Measurements from ENCODE around the gene KIF26B.

DNA sequence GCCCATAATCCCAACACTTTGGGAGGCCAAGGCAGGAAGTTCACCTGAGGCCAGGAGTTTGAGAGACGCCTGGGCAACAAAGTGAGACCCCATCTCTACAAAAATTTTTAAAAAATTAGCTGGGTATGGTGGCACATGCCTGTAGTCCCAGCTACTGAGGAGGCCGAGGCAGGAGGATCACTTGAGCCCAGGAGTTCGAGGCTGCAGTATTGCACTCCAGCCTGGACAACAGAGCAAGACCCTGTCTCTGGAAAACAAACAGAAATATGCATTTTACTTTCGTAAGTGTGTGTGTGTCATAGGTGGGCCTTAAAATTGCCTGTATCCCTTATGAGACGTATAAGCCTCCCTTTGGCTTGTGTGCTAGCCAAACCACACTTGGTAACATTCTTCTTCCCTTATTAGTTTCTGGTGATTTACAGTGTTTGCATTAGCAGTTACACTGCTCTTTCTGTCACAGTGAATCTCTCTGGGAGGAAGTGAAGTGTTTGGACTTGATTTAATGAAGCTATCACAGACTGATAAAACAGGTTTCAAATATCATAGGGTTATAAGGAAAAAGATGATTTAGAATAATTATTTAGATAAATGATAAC, 48.9 kb upstream of the KIF26B start:
- TF ChIP-seq CTCF (IDR thresholded peaks at IDR 0.05; ENCODE audit: borderline replicate concordance, extremely low read depth, low read length, poor library complexity, severe bottlenecking), result no peak
- no peak for TF ChIP-seq EZH2 (IDR thresholded peaks at IDR 0.05; ENCODE audit: borderline replicate concordance, low read depth, low read length, severe bottlenecking)

Data from DND-41 (cell line).